SK-N-SH (cell line): ENCODE results near the gene MARF1. TPM values are rescaled to one million over a fixed set of nuclear protein-coding genes. Genes with fewer than 3 reads are reported as not detected.

ENCODE experiments used
- CTCF ChIA-PET: fragments of 300-600, 350-600 bp; formaldehyde crosslinking; extraction: SDS; loops from one replicate; lab custom pipeline; 2021; lab: Yijun Ruan, JAX
- POLR2A ChIA-PET: fragments of 350-600 bp; sonication (Branson Sonifier 250); formaldehyde crosslinking; extraction: SDS; loops from one replicate; lab custom pipeline; 2020; ENCODE audit warnings: antibody characterized with exemption, inconsistent platforms; lab: Yijun Ruan, JAX
- DNase-seq: peaks from one replicate; pipeline ENCODE4 v3.0.0; 2012
- H2AFZ ChIP-seq: fragments of 200-600 bp; sonication (generic); 2 replicates; pipeline ENCODE4 v1.8.1; 2016; ENCODE audit warnings: antibody characterized with exemption, mild to moderate bottlenecking, low read depth
- H3F3A ChIP-seq: fragments of 200-600 bp; sonication (generic); replicated peaks from 2 replicates; pipeline ENCODE3; 2016; ENCODE audit warnings: antibody characterized with exemption, mild to moderate bottlenecking; ENCODE audit not compliant: insufficient read depth
- H3K27ac ChIP-seq, 2 experiments: fragments of 200-500 bp in 1 of 2; fragments of 200-600 bp in 1 of 2; sonication (Bioruptor generic) in 1 of 2; sonication (generic), shearing (Covaris generic) in 1 of 2; 2 replicates each; pipeline versions ENCODE4 v1.5.1 to v1.6.1; 2014 to 2016; ENCODE audit warnings: low read depth in 2 of 2, inconsistent platforms in 1 of 2, low read length in 1 of 2, mild to moderate bottlenecking in 1 of 2, mixed read lengths in 1 of 2
- H3K27me3 ChIP-seq: fragments of 200-600 bp; sonication (generic), shearing (Covaris generic); 2 replicates; pipeline ENCODE4 v1.6.1; 2016; ENCODE audit warnings: mixed run types; ENCODE audit not compliant: insufficient read depth
- H3K36me3 ChIP-seq, 2 experiments: fragments of 200-500 bp in 1 of 2; fragments of 200-600 bp in 1 of 2; sonication (Bioruptor generic) in 1 of 2; sonication (generic) in 1 of 2; replicated peaks in 1 of 2; 2 replicates each; pipeline versions ENCODE3 to v1.5.1; 2014 to 2016; ENCODE audit warnings: low read length in 1 of 2, mild to moderate bottlenecking in 1 of 2; ENCODE audit not compliant: insufficient read depth in 2 of 2, control insufficient read depth in 1 of 2
- H3K4me1 ChIP-seq, 2 experiments: fragments of 200-500 bp in 1 of 2; fragments of 200-600 bp in 1 of 2; sonication (Bioruptor generic) in 1 of 2; sonication (generic), shearing (Covaris generic) in 1 of 2; 2 replicates each; pipeline versions ENCODE4 v1.5.1 to v1.6.1; 2014 to 2016; ENCODE audit warnings: low read depth in 1 of 2, low read length in 1 of 2, mixed run types in 1 of 2; ENCODE audit not compliant: insufficient read depth in 2 of 2, control insufficient read depth in 1 of 2
- H3K4me2 ChIP-seq: fragments of 200-600 bp; sonication (generic), shearing (Covaris generic); 2 replicates; pipeline ENCODE4 v1.6.1; 2017; ENCODE audit warnings: mixed run types
- H3K4me3 ChIP-seq, 2 experiments: fragments of 200-500 bp in 1 of 2; fragments of 200-600 bp in 1 of 2; sonication (Bioruptor generic) in 1 of 2; sonication (generic), shearing (Covaris generic) in 1 of 2; 2 replicates each; pipeline versions ENCODE4 v1.5.1 to v1.8.1; 2014 to 2016; ENCODE audit warnings: low read depth in 2 of 2, inconsistent platforms in 1 of 2, low read length in 1 of 2, mild to moderate bottlenecking in 1 of 2, mixed read lengths in 1 of 2, moderate library complexity in 1 of 2
- H3K79me2 ChIP-seq: fragments of 200-600 bp; sonication (generic); 2 replicates; pipeline ENCODE4 v1.8.1; 2017; ENCODE audit warnings: mild to moderate bottlenecking; ENCODE audit not compliant: insufficient read depth
- H3K9ac ChIP-seq: fragments of 200-600 bp; sonication (generic); 2 replicates; pipeline ENCODE4 v1.6.1; 2017; ENCODE audit warnings: mixed run types
- H3K9me2 ChIP-seq: fragments of 200-600 bp; sonication (generic); 2 replicates; pipeline ENCODE4 v1.6.1; 2017; ENCODE audit warnings: mixed run types
- H3K9me3 ChIP-seq: fragments of 200-600 bp; sonication (generic); 2 replicates; pipeline ENCODE4 v1.6.1; 2017; ENCODE audit warnings: mixed run types, mild to moderate bottlenecking, moderate library complexity
- H4K20me1 ChIP-seq: fragments of 200-600 bp; sonication (generic); 2 replicates; pipeline ENCODE4 v1.6.1; 2017; ENCODE audit warnings: mild to moderate bottlenecking, mixed run types; ENCODE audit not compliant: insufficient read depth
- EP300 ChIP-seq, 2 experiments: IDR thresholded peaks; 2 replicates each; pipeline versions ENCODE4 v1.4.0 to v1.6.1; 2012; ENCODE audit warnings: borderline replicate concordance in 1 of 2, low read depth in 1 of 2, low read length in 1 of 2
- FOSL2 ChIP-seq: IDR thresholded peaks from 2 replicates; pipeline ENCODE4 v1.4.0; 2012; ENCODE audit warnings: low read depth, mild to moderate bottlenecking, moderate library complexity, borderline replicate concordance
- FOXJ3 ChIP-seq: sonication (generic); formaldehyde crosslinking; IDR thresholded peaks from 2 replicates; pipeline ENCODE4 v1.5.1; 2020; ENCODE audit warnings: mild to moderate bottlenecking, missing genetic modification reagents
- GATA2 ChIP-seq: sonication (generic); formaldehyde crosslinking; IDR thresholded peaks from 2 replicates; pipeline ENCODE4 v1.5.0; 2020; ENCODE audit warnings: mild to moderate bottlenecking, missing genetic modification reagents
- JUND ChIP-seq: IDR thresholded peaks from 2 replicates; pipeline ENCODE4 v1.4.0; 2012
- MEF2A ChIP-seq: IDR thresholded peaks from 2 replicates; pipeline ENCODE4 v1.4.0; 2012; ENCODE audit warnings: low read depth, borderline replicate concordance
- MXI1 ChIP-seq: IDR thresholded peaks from 2 replicates; pipeline ENCODE4 v1.6.1; 2012; ENCODE audit warnings: mild to moderate bottlenecking, low read depth, low read length, improper control_type of control experiment
- NFIC ChIP-seq: IDR thresholded peaks from 2 replicates; pipeline ENCODE4 v1.4.0; 2012; ENCODE audit warnings: borderline replicate concordance
- POLR2AphosphoS5 ChIP-seq: IDR thresholded peaks from 2 replicates; pipeline ENCODE4 v1.6.1; 2012; ENCODE audit warnings: low read depth, low read length
- TAF1 ChIP-seq: IDR thresholded peaks from 2 replicates; pipeline ENCODE4 v1.6.1; 2012; ENCODE audit warnings: low read depth, mild to moderate bottlenecking, low read length, moderate library complexity, borderline replicate concordance
- WGBS: methylation state at CpG from one replicate; pipeline ENCODE4 v1.1.6; 2017; ENCODE audit warnings: low lambda C conversion rate; 5-methylcytosine and 5-hydroxymethylcytosine counted together
- polyA plus RNA-seq, 3 experiments: library from polyadenylated mRNA; depleted of rRNA; stranded (reverse); fragments of >200 nt; gene quantifications; 2 replicates each; pipeline ENCODE4 v1.2.3, GENCODE V29; 2012
- TF ChIP-seq, protein P1 (sequence below): fragments of 150-350 bp; IDR thresholded peaks from 2 replicates; pipeline ENCODE4 v1.6.1; 2017; ENCODE audit warnings: antibody characterized with exemption, low read length, low read depth, borderline replicate concordance
- TF ChIP-seq, protein P2 (sequence below): IDR thresholded peaks from 2 replicates; pipeline ENCODE4 v1.4.0; 2012; ENCODE audit warnings: low read depth, borderline replicate concordance
- TF ChIP-seq, protein P3 (sequence below): IDR thresholded peaks from 2 replicates; pipeline ENCODE4 v1.4.0; 2012; ENCODE audit warnings: low read depth

Gene MARF1
- polyA plus RNA-seq, 1 of the 3 experiments (the other 2 are of a cell fraction): 10.3 TPM

DNA sequence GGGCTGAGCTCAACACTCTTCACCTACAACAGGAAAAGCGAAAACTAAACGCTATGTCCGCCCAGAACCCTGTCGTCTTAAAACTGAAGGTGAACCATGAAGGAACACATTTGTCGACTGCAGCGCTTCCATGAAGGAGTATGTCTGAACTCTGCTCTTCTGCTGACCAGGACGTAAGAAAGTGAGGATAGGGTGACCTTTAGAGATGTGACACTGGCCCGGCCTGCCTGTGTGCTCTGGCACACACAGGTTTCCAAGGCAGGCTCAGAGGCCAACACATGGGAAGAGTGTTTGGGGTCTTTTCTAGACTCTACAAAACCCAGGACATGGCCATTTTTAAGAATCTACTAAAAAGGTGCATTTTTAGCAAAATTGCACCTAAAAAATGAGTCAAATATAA lies 21.1 kb downstream of the MARF1 start:
- 91% methylated on average over 8 of the region's 8 CpGs for WGBS
- Histone ChIP-seq H3K27ac (no peak overlapping the region), H3F3A (no peaks in the 10 kb centered on the region)
- TF ChIP-seq EP300 (IDR thresholded peaks at IDR 0.05; ENCODE audit: borderline replicate concordance in 1 of 2, low read depth in 1 of 2, low read length in 1 of 2) (no peak), MEF2A (no peak)
- TF ChIP-seq, protein P1, sequence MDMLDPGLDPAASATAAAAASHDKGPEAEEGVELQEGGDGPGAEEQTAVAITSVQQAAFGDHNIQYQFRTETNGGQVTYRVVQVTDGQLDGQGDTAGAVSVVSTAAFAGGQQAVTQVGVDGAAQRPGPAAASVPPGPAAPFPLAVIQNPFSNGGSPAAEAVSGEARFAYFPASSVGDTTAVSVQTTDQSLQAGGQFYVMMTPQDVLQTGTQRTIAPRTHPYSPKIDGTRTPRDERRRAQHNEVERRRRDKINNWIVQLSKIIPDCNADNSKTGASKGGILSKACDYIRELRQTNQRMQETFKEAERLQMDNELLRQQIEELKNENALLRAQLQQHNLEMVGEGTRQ: no peak
- TF ChIP-seq, protein P2, sequence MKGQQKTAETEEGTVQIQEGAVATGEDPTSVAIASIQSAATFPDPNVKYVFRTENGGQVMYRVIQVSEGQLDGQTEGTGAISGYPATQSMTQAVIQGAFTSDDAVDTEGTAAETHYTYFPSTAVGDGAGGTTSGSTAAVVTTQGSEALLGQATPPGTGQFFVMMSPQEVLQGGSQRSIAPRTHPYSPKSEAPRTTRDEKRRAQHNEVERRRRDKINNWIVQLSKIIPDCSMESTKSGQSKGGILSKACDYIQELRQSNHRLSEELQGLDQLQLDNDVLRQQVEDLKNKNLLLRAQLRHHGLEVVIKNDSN: no peak
- TF ChIP-seq, all 33 proteins: peak for 0
- Histone ChIP-seq H3K4me1 (peaks cover 0 to 10% of the 10 kb centered on the region in 2 experiments; a peak in 1 of 4 replicates), H3K4me2 (no peak overlapping the region), H3K9ac (no peak overlapping the region), H3K4me3 (no peak overlapping the region), H3K36me3 (peaks cover 60 to 69% of the 10 kb centered on the region in 2 experiments), H2AFZ (no peak overlapping the region), H3K9me3 (no peaks in the 10 kb centered on the region), H3K9me2 (no peaks in the 10 kb centered on the region), H3K79me2 (peaks cover 6% of the 10 kb centered on the region; the same call in 1 of the 2 replicates), H3K27me3 (no peaks in the 10 kb centered on the region), H4K20me1 (no peaks in the 10 kb centered on the region)
- DNase-seq: no peak
- ChIA-PET CTCF (no interaction called here), POLR2A (interaction anchor here (0.7 kb wide), 1 partner anchor 14 kb away, joined by 3 read pairs; no protein-coding TSS in a partner anchor)

DNA sequence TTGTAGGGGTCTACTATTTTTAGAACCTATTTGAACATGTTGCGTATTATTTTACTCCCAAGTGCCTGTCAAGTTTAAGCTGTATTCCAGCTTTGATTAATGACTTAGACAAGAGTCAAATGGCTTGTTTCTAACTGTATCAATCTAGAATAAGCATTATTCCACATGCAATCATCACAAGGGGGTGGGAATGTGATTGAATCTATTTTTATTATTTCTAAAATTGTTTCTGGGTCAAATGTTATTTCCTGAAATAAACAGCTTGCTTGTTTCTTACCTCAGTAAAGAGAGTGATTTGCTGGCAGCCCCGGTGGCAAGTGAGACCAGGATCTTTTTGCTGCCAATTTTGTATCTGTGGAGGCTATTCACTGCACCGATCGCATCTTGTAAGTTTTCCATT lies 21.5 kb downstream of the MARF1 start:
- DNase-seq: no peak
- no peak overlapping the region for H2AFZ ChIP-seq
- TF ChIP-seq FOSL2: no peak
- TF ChIP-seq MXI1: no peak
- TF ChIP-seq, protein P3, sequence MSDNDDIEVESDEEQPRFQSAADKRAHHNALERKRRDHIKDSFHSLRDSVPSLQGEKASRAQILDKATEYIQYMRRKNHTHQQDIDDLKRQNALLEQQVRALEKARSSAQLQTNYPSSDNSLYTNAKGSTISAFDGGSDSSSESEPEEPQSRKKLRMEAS: no peak
- TF ChIP-seq POLR2AphosphoS5: no peak
- TF ChIP-seq TAF1: no peak
- no peak for TF ChIP-seq EP300 (IDR thresholded peaks at IDR 0.05; ENCODE audit: borderline replicate concordance in 1 of 2, low read depth in 1 of 2, low read length in 1 of 2)
- TF ChIP-seq NFIC: no peak
- TF ChIP-seq GATA2 (CRISPR knock-in tag): no peak
- no peak for TF ChIP-seq JUND
- no peak for TF ChIP-seq FOXJ3 (CRISPR knock-in tag)
- H3K9me3 ChIP-seq: no peaks in the 10 kb centered on the region
- H3K4me1 ChIP-seq: peaks cover 0 to 10% of the 10 kb centered on the region in 2 experiments; a peak in 1 of 4 replicates
- H3K79me2 ChIP-seq: peaks cover 6% of the 10 kb centered on the region; the same call in 1 of the 2 replicates
- H3K27me3 ChIP-seq: no peaks in the 10 kb centered on the region
- no peaks in the 10 kb centered on the region for H3F3A ChIP-seq
- H3K27ac ChIP-seq: no peak overlapping the region
- no peak overlapping the region for H3K4me2 ChIP-seq
- ChIA-PET POLR2A (interaction anchor here (0.7 kb wide), 1 partner anchor 14 kb away, joined by 3 read pairs; no protein-coding TSS in a partner anchor), CTCF (no interaction called here)
- H3K36me3 ChIP-seq: peaks cover 61 to 74% of the 10 kb centered on the region in 2 experiments
- no peak overlapping the region for H3K4me3 ChIP-seq
- no peaks in the 10 kb centered on the region for H4K20me1 ChIP-seq
- WGBS: 93% methylated on average over 4 of the region's 4 CpGs
- H3K9me2 ChIP-seq: no peaks in the 10 kb centered on the region
- H3K9ac ChIP-seq: no peak overlapping the region
